NOMO-1 treated with DMSO at 0.1 percent for 48 hours (cell line): ENCODE data around the gene SPAG7.
"Not testable (repeated sequence)": the region's sequence is repeated elsewhere in the genome, so short reads cannot be mapped to it uniquely, and the experiment has no call there.

Source experiments
- DNase-seq: peaks from one replicate; lab custom pipeline; 2025; ENCODE audit not compliant: unreplicated experiment; lab: John Stamatoyannopoulos, UW

Gene SPAG7

DNA sequence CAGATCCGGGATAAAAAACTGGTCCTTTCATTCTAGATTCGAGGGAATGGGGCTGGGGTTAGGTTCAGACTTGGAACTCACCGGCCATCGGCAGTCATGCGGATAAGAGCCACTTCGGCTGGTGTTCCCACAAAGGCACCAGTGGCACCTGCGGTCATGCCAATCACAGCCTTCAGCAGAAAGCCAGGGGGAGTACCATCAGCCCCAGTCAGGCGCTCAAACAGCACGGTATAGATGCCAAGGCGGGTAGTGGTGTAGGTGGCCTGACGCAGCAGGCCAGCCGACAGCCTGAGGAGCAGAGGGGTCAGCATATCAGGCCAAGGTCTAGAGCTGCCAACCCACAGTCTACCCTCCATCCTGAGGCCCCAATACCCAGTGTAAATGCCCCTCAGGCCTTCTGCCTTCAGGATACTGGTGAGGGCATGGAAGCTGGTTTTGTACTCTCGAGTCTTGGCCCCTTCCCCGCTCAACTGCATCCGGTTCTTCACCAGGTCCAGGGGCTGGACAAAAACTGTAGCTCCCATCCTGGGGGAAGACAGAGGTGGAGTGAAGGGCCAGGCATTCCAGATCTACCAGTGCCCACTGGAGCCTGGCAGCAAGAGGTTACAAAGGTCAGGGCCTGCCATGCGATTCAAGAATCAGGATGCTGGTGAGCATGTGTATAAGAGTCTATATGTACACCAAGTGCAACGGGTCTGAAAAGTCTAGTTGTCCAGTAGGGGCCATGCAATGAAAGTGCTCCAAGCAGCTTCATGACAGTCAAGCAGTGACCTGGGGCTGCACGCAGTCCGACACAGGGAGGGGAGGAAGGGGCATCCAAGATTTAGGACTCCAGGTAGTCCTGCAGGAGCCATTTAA lies 28.7 kb downstream of the SPAG7 start:
- DNase-seq: peak; percentile 20

DNA sequence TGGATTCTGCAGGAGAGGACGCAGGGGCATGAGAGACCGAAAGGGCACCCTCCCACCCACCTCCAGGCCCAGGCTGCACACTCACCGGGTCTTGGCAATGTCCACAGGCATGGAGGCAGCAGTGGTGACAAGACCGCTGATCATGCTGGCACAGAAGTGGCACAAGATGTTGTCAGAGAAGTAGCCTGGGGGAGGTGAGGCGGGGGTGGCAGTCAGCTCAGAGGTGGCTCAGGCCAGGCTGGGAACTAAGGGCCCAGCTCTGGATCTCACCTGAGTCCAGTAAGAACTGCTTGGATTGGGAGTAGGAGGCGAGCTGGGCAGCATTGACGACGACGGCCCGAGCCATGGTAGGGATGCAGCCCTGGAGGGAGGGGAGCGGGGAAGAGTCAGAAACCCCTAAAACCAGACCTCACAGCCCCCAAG lies 29.5 kb downstream of the SPAG7 start:
- no peak for DNase-seq

GRCh38 chr17:4937553-4937952 lies 30.1 kb downstream of the SPAG7 start:
- no peak for DNase-seq

- DNase-seq: no peak
Observed at GRCh38 chr17:4936436-4936835, 31.2 kb downstream of the SPAG7 start.

GRCh38 chr17:4935650-4936049 lies 32.0 kb downstream of the SPAG7 start:
- no peak for DNase-seq

DNA sequence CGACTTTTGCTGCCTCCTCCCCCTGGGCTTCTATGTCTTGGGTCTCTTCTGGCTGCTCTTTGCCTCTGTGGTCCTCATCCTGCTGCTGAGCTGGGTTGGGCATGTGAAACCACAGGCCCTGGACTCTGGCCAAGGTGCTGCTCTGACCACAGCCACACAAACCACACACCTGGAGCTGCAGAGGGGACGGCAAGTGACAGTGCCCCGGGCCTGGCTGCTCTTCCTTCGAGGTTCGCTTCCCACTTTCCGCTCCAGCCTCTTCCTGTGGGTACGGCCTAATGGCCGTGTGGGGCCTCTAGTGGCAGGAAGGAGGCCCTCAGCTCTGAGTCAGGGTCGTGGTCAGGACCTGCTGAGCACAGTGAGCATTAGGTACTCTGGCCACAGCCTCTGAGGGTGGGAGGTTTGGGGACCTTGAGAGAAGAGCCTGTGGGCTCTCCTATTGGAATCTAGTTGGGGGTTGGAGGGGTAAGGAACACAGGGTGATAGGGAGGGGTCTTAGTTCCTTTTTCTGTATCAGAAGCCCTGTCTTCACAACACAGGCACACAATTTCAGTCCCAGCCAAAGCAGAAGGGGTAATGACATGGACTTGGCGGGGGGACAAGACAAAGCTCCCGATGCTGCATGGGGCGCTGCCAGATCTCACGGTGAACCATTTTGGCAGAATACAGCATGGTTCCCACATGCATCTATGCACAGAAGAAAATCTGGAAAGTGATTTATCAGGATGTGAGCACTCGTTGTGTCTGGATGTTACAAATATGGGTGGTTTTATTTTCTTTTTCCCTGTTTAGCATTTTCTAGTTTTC lies 33.2 kb downstream of the SPAG7 start:
- DNase-seq: peak; percentile 55

DNA sequence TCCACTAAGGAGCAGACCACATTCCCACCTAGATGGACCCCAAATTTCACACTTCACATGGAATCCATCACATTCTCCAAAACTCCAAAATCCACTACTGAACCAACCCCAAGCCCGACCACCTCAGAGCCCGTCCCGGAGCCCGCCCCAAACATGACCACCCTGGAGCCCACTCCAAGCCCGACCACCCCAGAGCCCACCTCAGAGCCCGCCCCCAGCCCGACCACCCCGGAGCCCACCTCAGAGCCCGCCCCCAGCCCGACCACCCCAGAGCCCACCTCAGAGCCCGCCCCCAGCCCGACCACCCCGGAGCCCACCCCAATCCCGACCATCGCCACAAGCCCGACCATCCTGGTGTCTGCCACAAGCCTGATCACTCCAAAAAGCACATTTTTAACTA lies 34.0 kb downstream of the SPAG7 start:
- no peak for DNase-seq

DNA sequence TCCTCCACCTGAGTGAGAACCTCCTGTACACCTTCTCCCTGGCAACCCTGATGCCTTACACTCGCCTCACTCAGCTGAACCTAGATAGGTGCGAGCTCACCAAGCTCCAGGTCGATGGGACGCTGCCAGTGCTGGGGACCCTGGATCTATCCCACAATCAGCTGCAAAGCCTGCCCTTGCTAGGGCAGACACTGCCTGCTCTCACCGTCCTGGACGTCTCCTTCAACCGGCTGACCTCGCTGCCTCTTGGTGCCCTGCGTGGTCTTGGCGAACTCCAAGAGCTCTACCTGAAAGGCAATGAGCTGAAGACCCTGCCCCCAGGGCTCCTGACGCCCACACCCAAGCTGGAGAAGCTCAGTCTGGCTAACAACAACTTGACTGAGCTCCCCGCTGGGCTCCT lies 34.9 kb downstream of the SPAG7 start:
- DNase-seq: no peak

DNA sequence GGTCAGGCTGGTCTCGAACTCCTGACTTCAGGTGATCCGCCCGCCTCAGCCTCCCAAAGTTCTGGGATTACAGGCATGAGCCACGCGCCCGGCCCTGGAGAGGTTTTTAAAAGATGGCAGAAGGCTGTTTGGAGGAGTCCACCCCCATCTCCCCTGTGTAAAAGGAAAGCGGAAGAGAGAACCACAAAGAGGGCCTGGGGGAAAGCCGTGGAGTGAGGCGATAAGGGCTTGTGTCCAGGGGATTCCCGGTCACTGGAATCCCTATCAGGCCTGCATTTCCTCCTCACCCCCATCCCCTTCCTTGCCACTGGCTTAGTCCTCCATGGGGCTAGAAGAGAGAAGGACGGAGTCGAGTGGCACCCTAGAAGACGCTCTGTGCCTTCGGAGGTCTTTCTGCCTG lies 35.7 kb downstream of the SPAG7 start, which contains the start of gene GP1BA:
TSS of gene GP1BA (plus strand) at position 315 of the 400 bp plus-strand sequence. CDS start 328 bp downstream, outside the sequence.
- DNase-seq: no peak

DNA sequence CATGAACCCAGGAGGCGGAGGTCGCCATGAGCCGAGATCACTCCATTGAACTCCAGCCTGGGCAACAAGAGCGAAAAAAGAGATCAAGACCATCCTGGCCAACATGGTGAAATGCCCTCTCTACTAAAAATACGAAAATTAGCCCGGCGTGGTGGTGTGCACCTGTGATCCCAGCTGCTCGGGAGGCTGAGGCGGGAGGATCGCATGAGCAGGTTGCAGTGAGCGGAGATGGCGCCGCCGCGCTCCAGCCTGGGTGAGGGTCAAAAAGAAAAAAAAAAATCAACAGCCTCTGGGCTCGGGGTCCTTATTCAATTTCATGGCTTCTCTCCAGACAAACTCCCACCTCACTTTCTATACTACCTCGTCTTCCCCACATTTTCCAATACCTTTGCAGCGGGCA lies 38.7 kb downstream of the SPAG7 start:
- DNase-seq: no peak

GRCh38 chr17:4926577-4927335 lies 40.9 kb downstream of the SPAG7 start:
- DNase-seq: not testable (repeated sequence)

GRCh38 chr17:4921320-4921719 lies 46.3 kb downstream of the SPAG7 start:
- DNase-seq: no peak

- peak; percentile 78 for DNase-seq
Observed at GRCh38 chr17:4920351-4921048, 47.1 kb downstream of the SPAG7 start.

- DNase-seq: no peak
Observed at GRCh38 chr17:4919511-4920047, 48.0 kb downstream of the SPAG7 start.

GRCh38 chr17:4914551-4914950 lies 53.1 kb downstream of the SPAG7 start:
- not testable (repeated sequence) for DNase-seq

DNA sequence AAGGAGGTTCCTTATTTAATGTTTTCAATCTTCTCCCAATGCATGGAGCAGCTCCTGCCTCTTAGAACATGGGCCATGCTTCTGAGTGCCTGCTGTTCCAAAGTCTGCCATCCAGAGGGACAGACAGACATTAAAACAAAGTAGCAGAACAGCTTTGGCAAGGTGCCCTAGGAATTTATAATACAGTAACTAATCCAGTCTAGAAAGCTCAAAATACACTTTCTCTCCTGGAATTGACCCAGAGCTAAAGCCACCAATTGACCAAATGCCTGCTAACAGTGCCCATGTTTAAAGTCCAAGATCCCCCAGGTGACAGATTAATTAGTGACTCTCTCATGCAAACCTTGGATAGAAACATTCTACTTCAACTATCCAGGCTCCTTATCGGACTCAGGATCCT lies 53.6 kb downstream of the SPAG7 start:
- DNase-seq: no peak
